Neural cell (in vitro differentiated cells): ENCODE data around the gene COL20A1. TPM values are rescaled to one million over a fixed set of nuclear protein-coding genes. Genes with fewer than 3 reads are reported as not detected.

Experiments
- H2AFZ ChIP-seq: fragments of 200-600, 300-800 bp; sonication (generic), shearing (Covaris generic); 2 replicates; pipeline ENCODE4 v1.6.0; 2014; ENCODE audit warnings: low read depth, mild to moderate bottlenecking, antibody characterized with exemption, low read length, moderate library complexity
- H3F3A ChIP-seq: fragments of 200-600 bp; shearing (Covaris generic); 2 replicates; pipeline ENCODE4 v1.6.1; 2016; ENCODE audit warnings: mild to moderate bottlenecking, moderate library complexity, mixed read lengths, antibody characterized with exemption, low read length; ENCODE audit not compliant: insufficient read depth, poor library complexity, severe bottlenecking
- H3K27ac ChIP-seq: fragments of 200-600, 300-800 bp; sonication (generic), shearing (Covaris generic); 2 replicates; pipeline ENCODE4 v1.5.1; 2014; ENCODE audit warnings: mild to moderate bottlenecking, low read length, moderate library complexity
- H3K27me3 ChIP-seq: fragments of 300-800, 200-600 bp; sonication (generic), shearing (Covaris generic); 2 replicates; pipeline ENCODE4 v1.6.0; 2014; ENCODE audit warnings: mild to moderate bottlenecking, low read depth, low read length, moderate library complexity; ENCODE audit not compliant: insufficient read depth
- H3K36me3 ChIP-seq: fragments of 300-800, 200-600 bp; sonication (generic), shearing (Covaris generic); 2 replicates; pipeline ENCODE4 v1.5.1; 2014; ENCODE audit warnings: mild to moderate bottlenecking, antibody characterized with exemption, low read length, moderate library complexity; ENCODE audit not compliant: insufficient read depth
- H3K4me2 ChIP-seq: fragments of 300-800, 200-600 bp; sonication (generic), shearing (Covaris generic); 2 replicates; pipeline ENCODE4 v1.6.0; 2014; ENCODE audit warnings: mild to moderate bottlenecking, low read length
- H3K4me3 ChIP-seq: fragments of 300-800, 200-600 bp; sonication (generic), shearing (Covaris generic); 2 replicates; pipeline ENCODE4 v1.5.1; 2014; ENCODE audit warnings: mild to moderate bottlenecking, low read length, moderate library complexity
- H3K79me2 ChIP-seq: fragments of 200-600 bp; shearing (Covaris generic); replicated peaks from 2 replicates; pipeline ENCODE4 v1.6.0; 2014; ENCODE audit warnings: mild to moderate bottlenecking, low read length, moderate library complexity; ENCODE audit not compliant: insufficient read depth
- H3K9ac ChIP-seq: fragments of 300-800, 200-600 bp; sonication (generic), shearing (Covaris generic); 2 replicates; pipeline ENCODE4 v1.6.1; 2016; ENCODE audit warnings: mild to moderate bottlenecking, low read length, mixed read lengths
- H3K9me2 ChIP-seq: fragments of 200-600 bp; shearing (Covaris generic); 2 replicates; pipeline ENCODE4 v1.6.1; 2016; ENCODE audit warnings: mild to moderate bottlenecking, low read length, mixed read lengths; ENCODE audit not compliant: insufficient read depth
- H3K9me3 ChIP-seq: fragments of 200-600, 300-800 bp; sonication (generic), shearing (Covaris generic); 2 replicates; pipeline ENCODE4 v1.6.1; 2016; ENCODE audit warnings: mild to moderate bottlenecking, mixed run types, low read length, moderate library complexity, mixed read lengths
- H4K20me1 ChIP-seq: fragments of 200-600 bp; shearing (Covaris generic); 2 replicates; pipeline ENCODE4 v1.6.1; 2016; ENCODE audit warnings: mild to moderate bottlenecking, mixed run types; ENCODE audit not compliant: insufficient read depth
- EP300 ChIP-seq: fragments of 450-650 bp; conservative IDR thresholded peaks from 2 replicates; pipeline ENCODE4 v1.6.1; 2014; ENCODE audit warnings: antibody characterized with exemption, mild to moderate bottlenecking, moderate library complexity; ENCODE audit not compliant: poor library complexity, severe bottlenecking
- EZH2 ChIP-seq: fragments of 200-600, 300-800 bp; shearing (Covaris generic), sonication (generic); IDR thresholded peaks from 2 replicates; pipeline ENCODE4 v1.6.1; 2014; ENCODE audit warnings: antibody characterized with exemption, low read length, borderline replicate concordance, mild to moderate bottlenecking; ENCODE audit not compliant: insufficient read depth, poor library complexity, severe bottlenecking
- MXI1 ChIP-seq: fragments of 450-650 bp; conservative IDR thresholded peaks from 2 replicates; pipeline ENCODE4 v1.6.1; 2014; ENCODE audit warnings: antibody characterized with exemption, mild to moderate bottlenecking; ENCODE audit not compliant: poor library complexity, severe bottlenecking
- POLR2AphosphoS5 ChIP-seq: IDR thresholded peaks from 2 replicates; pipeline ENCODE4 v1.6.1; 2012
- RAD21 ChIP-seq: fragments of 450-650 bp; conservative IDR thresholded peaks from 2 replicates; pipeline ENCODE4 v1.6.1; 2014; ENCODE audit warnings: antibody characterized with exemption, mild to moderate bottlenecking, moderate library complexity
- SMC3 ChIP-seq: fragments of 450-650 bp; conservative IDR thresholded peaks from 2 replicates; pipeline ENCODE4 v1.6.1; 2014; ENCODE audit warnings: antibody characterized with exemption, mild to moderate bottlenecking, moderate library complexity; ENCODE audit not compliant: poor library complexity
- TAF1 ChIP-seq: IDR thresholded peaks from 2 replicates; pipeline ENCODE4 v1.6.1; 2012; ENCODE audit warnings: low read depth
- polyA plus RNA-seq: library from polyadenylated mRNA; depleted of rRNA; stranded (reverse); fragments of >200 nt; gene quantifications from 2 replicates; pipeline ENCODE4 v1.2.3, GENCODE V29; 2014
- TF ChIP-seq, protein P1 (sequence below): IDR thresholded peaks from 2 replicates; pipeline ENCODE4 v1.6.1; 2012; ENCODE audit warnings: borderline replicate concordance
- TF ChIP-seq, protein P2 (sequence below): fragments of 450-650 bp; IDR thresholded peaks from 2 replicates; pipeline ENCODE4 v1.5.1; 2014; ENCODE audit warnings: antibody characterized with exemption, mild to moderate bottlenecking, moderate library complexity; ENCODE audit not compliant: poor library complexity, severe bottlenecking

The COL20A1 gene
- polyA plus RNA-seq, 1 donor from 2014 or later: 1.1 TPM

DNA sequence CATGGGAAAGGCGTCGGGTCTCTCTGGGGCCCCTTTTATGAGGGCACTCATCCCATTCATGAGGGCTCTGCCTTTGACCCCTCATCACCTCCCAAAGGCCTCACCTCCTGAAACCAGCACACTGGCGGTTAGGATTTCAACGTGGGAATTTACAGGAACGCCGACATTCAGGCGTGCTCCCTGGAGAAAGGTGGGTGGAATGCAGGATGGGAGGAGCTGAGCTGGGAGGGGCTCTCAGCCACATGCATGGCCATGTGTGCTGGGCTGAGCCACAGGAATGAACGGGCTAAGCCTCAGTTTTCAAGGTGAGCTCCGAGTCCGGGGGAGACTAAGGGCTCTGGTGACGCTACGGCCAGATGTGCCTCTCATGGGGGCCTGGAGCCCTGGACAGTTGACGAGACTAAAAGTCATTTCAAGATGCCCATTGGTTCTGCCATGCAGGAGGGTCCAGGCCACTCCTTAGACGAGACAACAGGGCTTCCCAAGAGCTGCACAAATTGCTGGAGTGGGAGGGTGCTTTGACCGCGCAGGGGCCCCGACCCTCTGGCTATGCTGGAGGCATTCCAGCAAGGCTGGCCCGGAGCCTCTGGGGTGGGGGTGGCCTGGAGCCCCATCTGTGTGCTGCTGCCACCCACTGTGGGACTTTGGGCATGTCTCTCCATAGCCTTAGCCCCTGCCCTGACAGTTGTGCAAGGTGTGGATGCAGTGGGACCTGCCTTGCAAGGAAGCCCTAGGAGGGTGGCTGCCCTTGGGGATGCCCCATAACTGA is 24.1 kb upstream of the COL20A1 start:
- H3K9ac ChIP-seq: no peak overlapping the region
- H3K36me3 ChIP-seq: no peaks in the 10 kb centered on the region
- H3K4me2 ChIP-seq: no peak overlapping the region
- H3K79me2 ChIP-seq: peaks cover 18% of the 10 kb centered on the region
- TF ChIP-seq RAD21: no peak
- no peak for TF ChIP-seq POLR2AphosphoS5
- TF ChIP-seq EP300: no peak
- no peak for TF ChIP-seq SMC3
- no peak for TF ChIP-seq MXI1
- TF ChIP-seq TAF1: no peak
- no peak for TF ChIP-seq EZH2
- TF ChIP-seq, protein P1, sequence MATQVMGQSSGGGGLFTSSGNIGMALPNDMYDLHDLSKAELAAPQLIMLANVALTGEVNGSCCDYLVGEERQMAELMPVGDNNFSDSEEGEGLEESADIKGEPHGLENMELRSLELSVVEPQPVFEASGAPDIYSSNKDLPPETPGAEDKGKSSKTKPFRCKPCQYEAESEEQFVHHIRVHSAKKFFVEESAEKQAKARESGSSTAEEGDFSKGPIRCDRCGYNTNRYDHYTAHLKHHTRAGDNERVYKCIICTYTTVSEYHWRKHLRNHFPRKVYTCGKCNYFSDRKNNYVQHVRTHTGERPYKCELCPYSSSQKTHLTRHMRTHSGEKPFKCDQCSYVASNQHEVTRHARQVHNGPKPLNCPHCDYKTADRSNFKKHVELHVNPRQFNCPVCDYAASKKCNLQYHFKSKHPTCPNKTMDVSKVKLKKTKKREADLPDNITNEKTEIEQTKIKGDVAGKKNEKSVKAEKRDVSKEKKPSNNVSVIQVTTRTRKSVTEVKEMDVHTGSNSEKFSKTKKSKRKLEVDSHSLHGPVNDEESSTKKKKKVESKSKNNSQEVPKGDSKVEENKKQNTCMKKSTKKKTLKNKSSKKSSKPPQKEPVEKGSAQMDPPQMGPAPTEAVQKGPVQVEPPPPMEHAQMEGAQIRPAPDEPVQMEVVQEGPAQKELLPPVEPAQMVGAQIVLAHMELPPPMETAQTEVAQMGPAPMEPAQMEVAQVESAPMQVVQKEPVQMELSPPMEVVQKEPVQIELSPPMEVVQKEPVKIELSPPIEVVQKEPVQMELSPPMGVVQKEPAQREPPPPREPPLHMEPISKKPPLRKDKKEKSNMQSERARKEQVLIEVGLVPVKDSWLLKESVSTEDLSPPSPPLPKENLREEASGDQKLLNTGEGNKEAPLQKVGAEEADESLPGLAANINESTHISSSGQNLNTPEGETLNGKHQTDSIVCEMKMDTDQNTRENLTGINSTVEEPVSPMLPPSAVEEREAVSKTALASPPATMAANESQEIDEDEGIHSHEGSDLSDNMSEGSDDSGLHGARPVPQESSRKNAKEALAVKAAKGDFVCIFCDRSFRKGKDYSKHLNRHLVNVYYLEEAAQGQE: no peak
- TF ChIP-seq, protein P2, sequence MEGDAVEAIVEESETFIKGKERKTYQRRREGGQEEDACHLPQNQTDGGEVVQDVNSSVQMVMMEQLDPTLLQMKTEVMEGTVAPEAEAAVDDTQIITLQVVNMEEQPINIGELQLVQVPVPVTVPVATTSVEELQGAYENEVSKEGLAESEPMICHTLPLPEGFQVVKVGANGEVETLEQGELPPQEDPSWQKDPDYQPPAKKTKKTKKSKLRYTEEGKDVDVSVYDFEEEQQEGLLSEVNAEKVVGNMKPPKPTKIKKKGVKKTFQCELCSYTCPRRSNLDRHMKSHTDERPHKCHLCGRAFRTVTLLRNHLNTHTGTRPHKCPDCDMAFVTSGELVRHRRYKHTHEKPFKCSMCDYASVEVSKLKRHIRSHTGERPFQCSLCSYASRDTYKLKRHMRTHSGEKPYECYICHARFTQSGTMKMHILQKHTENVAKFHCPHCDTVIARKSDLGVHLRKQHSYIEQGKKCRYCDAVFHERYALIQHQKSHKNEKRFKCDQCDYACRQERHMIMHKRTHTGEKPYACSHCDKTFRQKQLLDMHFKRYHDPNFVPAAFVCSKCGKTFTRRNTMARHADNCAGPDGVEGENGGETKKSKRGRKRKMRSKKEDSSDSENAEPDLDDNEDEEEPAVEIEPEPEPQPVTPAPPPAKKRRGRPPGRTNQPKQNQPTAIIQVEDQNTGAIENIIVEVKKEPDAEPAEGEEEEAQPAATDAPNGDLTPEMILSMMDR: no peak
- no peak overlapping the region for H2AFZ ChIP-seq
- no peaks in the 10 kb centered on the region for H3K27me3 ChIP-seq
- no peaks in the 10 kb centered on the region for H4K20me1 ChIP-seq
- no peaks in the 10 kb centered on the region for H3K9me3 ChIP-seq
- H3K27ac ChIP-seq: no peak overlapping the region
- no peak overlapping the region for H3K4me3 ChIP-seq
- H3K9me2 ChIP-seq: no peaks in the 10 kb centered on the region
- H3F3A ChIP-seq: no peaks in the 10 kb centered on the region

DNA sequence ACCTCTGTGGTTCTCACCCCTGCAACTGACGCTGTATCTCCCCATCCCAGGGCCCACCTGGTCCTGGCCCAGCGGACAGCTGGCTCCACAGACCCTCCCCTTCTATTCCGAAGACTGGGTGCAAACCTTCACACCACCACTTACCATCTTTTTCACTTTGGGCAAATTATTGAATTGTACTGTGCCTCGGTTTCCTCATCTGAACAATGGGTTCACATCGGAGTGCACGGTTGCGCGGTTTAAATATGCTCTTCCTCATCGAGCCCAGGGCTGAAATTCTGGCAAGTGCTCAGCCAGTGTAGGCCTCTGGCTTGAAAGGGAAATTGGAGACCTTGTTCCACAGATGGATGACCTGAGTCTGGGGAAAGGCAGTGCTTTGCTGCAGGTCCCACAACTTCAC is 23.3 kb upstream of the COL20A1 start:
- no peaks in the 10 kb centered on the region for H3K9me3 ChIP-seq

More for the DNA sequence above, 23.3 kb upstream of the COL20A1 start:
- H3K9me2 ChIP-seq: no peaks in the 10 kb centered on the region
- H3K27ac ChIP-seq: no peak overlapping the region
- H3K4me2 ChIP-seq: no peak overlapping the region
- H3K36me3 ChIP-seq: no peaks in the 10 kb centered on the region
- no peak overlapping the region for H3K4me3 ChIP-seq
- H3F3A ChIP-seq: no peaks in the 10 kb centered on the region
- H3K27me3 ChIP-seq: no peaks in the 10 kb centered on the region
- H2AFZ ChIP-seq: no peak overlapping the region
- H4K20me1 ChIP-seq: no peaks in the 10 kb centered on the region
- H3K9ac ChIP-seq: no peak overlapping the region
- peaks cover 26% of the 10 kb centered on the region for H3K79me2 ChIP-seq
- TF ChIP-seq EP300 (no peak), SMC3 (no peak), EZH2 (no peak), POLR2AphosphoS5 (no peak), RAD21 (no peak), MXI1 (no peak), TAF1 (no peak)
- TF ChIP-seq, protein P1: no peak
- TF ChIP-seq, protein P2: no peak
